Retinal pigment epithelial cell (primary cell): Measurements from ENCODE around the gene STMN3.
A peak's percentile ranks its signal among the peaks of the same experiment; 100 is the strongest.

ENCODE experiments used
- DNase-seq: peaks from one replicate; pipeline ENCODE4 v3.0.0-alpha.2; 2010; ENCODE audit warnings: low read depth
- H3K4me3 ChIP-seq: 2 replicates; pipeline ENCODE4 v1.5.1; 2011; ENCODE audit warnings: mild to moderate bottlenecking, low read length, control low read depth, moderate library complexity
- CTCF ChIP-seq: conservative IDR thresholded peaks from 2 replicates; pipeline ENCODE4 v1.5.1; 2011; ENCODE audit warnings: low read depth, low read length, control low read depth, inconsistent platforms

STMN3 gene

GRCh38 chr20:63658749-63659187 is 5.5 kb upstream of the STMN3 start:
- H3K4me3 ChIP-seq: peak overlapping the region; percentile 90
- no peak for TF ChIP-seq CTCF
- no peak for DNase-seq

- no peak for TF ChIP-seq CTCF
- peak within 1 kb of the TSS; percentile 90 for H3K4me3 ChIP-seq
- peak; percentile 77 for DNase-seq
Measured at GRCh38 chr20:63657937-63658748, 4.9 kb upstream of the STMN3 start, which contains the start of gene RTEL1. Gene RTEL1, plus strand, starts transcription at chr20:63658312. Its CDS starts 1,091 bp downstream, at chr20:63659403.

- TF ChIP-seq CTCF: no peak
- peak overlapping the region; percentile 90 for H3K4me3 ChIP-seq
- no peak for DNase-seq
Measured at GRCh38 chr20:63657260-63657936, 4.2 kb upstream of the STMN3 start.

GRCh38 chr20:63656451-63656850 is 3.2 kb upstream of the STMN3 start:
- no peak for TF ChIP-seq CTCF
- no peak overlapping the region for H3K4me3 ChIP-seq
- DNase-seq: no peak

GRCh38 chr20:63655249-63655648 is 2.0 kb upstream of the STMN3 start:
- TF ChIP-seq CTCF: no peak
- DNase-seq: no peak
- no peak overlapping the region for H3K4me3 ChIP-seq

- TF ChIP-seq CTCF: no peak
- DNase-seq: no peak
- H3K4me3 ChIP-seq: peak overlapping the region; percentile 35
Measured at GRCh38 chr20:63653974-63654668, 897 bp upstream of the STMN3 start.
